ENCODE data around the gene USP22.

USP22 gene

GRCh38 chr17:20952183-20952582, 90.6 kb downstream of the USP22 start:
- TF ChIP-seq CTCF (IDR thresholded peaks at IDR 0.05; ENCODE audit: low read depth, low read length) = no peak
- H3K36me3 ChIP-seq = no peaks in the 10 kb centered on the region
- H3K4me3 ChIP-seq (ENCODE audit: low read depth, low read length) = no peak overlapping the region
- no peak for DNase-seq
- H3K4me1 ChIP-seq = no peaks in the 10 kb centered on the region
- no peaks in the 10 kb centered on the region for H3K27me3 ChIP-seq
- H3K9me3 ChIP-seq = no peaks in the 10 kb centered on the region

Data from BE2C (cell line).